DMS153 (cell line): ENCODE measurements around the gene ATG2B.

Source experiments
- DNase-seq: peaks from one replicate; lab custom pipeline; 2025; lab: John Stamatoyannopoulos, UW

ATG2B gene

DNA sequence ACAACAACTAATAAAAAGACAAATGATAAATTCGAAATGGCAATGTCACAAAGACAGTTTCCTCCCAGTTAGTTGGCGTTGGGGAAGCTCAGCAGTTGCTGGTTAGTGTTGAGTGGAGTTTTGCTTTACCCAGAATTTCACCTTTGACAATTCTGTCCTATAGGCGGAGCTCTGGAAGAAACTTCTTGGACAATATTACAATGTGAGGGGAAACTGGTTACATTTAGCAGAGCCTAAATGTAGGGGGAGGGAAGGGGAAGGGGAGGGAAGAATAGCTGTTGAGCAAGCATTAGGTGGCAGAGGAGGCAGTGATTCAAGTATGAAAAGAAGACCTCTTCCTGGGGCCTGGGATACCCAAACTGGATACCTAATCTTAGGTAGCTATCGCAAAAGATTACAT, 55.7 kb downstream of the ATG2B start:
- DNase-seq, result no peak

DNA sequence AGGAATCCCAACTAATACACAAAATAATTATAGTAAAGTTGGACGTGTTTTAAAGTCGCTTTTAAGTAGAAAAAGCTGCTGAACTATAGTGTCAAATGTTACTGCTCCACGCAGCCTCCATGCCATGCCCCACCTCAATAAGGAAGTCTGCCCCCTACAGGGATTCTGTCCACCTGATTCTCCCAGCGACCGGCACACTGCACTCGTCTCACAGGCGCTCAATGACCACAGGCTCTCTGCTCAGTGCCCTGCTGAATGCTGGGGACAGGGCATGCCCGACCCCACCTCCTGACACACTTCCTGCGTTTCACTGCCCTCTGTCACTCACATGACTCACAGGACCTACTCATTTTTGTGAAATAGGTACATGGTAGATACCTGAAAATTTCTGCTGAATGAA, 58.2 kb downstream of the ATG2B start:
- no peak for DNase-seq

DNA sequence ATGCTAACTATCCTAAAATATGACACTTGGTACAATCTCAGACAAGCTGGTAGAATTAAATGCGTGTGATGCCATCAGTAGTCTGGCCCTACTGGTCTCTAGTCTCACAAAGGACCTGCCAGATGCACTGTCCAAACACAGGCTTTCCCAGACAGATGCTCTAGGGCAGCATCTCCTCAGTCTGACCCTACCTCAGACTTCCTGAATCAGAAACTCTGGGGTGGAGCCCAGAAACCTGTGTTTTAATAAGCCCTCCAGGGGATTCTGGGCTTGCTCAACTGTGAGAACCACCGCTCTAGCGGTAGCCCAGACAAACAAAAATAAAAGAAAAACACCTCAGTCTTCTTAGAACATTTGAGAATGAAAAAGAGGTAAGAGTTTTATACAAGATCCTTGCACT, 59.2 kb downstream of the ATG2B start:
- DNase-seq, result no peak

DNA sequence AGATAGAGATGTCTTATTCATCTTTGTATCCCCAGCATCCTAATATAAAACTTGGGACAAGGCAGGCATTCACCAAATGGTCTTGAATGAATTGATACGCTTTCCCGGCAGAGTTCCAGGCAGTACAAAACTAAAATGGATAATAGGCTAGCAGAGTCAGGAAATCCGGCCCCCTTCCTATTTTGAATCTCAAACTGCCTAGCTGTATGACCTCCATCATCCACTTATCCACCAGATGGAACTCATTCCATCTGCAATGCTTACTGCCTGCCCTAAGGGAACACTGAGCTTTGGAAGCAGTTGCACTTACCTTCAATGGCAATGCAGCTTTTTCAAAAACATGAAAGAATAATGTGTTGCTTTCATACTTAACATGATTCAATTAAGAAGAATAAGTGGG, 63.7 kb downstream of the ATG2B start:
- peak; percentile 11 for DNase-seq

DNA sequence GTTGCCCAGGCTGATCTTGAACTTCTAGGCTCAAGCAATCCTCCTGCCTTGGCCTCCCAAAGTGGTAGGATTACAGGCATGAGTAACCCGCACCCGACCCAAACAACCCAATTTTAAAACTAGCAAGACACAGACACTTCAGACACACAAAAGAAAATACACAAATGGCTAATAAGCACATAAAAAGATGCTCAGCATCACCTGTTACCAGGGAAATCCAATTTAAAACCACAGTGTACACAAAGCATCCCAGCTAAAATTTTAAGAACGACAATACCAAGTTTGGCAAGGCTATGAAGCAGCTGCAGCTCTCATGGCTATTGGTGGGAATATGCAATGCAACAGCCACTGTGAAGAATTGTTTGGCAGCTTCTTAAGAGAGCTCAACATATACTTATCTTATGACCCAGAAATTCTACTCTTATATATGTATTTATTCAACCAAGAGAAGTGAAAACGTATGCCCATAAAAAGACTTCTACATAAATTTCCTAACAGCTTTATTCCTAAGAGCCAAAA, 65.1 kb downstream of the ATG2B start:
- no peak for DNase-seq

DNA sequence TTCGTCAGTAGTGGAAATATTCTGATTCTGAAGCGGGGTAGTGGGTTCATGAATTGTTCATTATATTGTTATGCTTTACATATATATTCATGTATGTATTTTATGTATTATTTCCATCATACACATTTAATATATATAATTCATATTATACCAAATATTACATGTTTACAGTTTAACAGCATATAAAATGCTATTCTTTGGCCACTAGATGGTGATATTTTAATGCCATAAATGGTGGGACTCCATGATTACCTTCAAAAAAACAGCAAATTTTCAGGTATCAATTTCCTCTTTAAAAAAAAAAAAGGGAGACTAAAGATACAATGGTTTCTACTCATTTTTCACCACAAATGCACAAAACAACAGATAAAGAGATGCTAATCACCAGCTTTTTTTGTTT, 66.1 kb downstream of the ATG2B start:
- no peak for DNase-seq

DNA sequence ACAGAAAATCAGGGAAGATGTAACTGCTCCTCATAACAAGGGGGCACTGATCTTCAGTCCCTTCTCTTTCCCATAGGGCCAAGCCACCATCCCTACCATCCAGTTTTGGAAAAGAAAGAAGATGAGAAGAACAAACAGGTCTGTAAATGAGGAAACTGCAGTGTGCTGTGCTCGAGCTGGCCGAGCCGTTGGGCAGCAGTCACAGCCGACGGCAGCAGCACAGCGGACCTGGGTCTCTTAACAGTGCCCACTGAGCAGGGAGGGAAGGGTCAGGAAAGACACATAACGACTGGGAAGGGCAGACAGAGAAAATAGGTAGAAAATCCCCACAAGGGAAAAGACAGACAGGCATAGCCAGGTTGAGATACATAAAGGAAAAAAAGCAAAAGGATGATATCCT, 68.9 kb downstream of the ATG2B start:
- DNase-seq, result no peak

DNA sequence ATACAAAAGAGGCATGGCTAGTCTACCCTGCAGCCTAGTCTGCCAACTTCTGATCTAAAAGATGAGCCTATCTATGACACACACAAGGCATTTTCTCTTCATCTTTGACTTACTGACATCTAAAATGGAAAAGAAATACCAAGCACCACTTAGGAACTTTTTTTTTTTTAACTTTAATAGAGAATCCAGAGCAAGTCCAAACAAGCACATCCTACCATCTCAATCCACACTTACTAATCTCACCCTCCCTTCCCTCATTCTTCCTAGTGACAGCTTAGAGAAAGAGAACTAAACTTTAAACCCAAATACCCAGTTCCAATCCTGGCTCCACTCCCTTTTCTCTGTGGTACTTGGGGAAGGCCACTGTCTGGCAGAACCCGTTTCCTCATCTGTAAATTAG, 75.3 kb downstream of the ATG2B start:
- DNase-seq, result no peak

DNA sequence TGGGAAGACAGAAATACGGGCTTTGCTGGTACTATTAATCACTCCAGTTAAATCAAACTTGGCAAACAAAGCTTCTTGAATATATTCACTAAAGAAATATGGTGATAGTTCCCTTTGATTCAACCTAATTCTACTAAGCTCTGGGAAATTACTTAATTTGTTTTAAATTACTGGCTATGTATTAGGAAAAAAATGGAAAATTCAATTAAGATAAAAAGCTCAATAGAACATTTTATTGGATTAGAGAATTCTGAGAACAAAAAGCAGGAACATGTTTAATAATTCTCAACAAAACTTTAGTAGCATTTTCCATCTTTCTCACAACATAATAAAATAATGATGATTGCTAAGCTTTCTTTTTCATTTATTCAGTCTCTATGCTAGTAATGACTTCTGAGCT, 76.9 kb downstream of the ATG2B start:
- DNase-seq, result no peak

DNA sequence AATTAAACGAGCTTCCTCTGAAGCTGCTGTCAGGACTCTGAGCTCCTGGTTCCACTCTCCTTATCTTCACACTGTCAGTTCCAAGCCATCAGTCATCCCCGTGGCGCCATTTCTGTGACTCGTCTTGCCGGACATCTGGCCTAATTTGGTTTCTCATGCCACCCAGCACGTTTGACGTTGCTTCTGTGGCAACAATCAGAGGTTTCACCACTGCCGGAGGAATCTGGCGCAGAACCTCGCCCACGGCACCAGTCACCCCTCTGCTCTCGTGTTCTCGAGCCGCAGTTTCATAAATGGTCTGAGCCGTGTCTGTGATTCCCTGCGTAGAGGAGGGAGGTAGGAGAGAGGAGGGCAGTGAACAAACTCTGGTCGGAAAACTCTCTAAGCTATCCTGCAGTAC, 77.5 kb downstream of the ATG2B start:
- DNase-seq, result no peak

GRCh38 chr14:96284430-96284829, 78.7 kb downstream of the ATG2B start:
- DNase-seq, result no peak

DNA sequence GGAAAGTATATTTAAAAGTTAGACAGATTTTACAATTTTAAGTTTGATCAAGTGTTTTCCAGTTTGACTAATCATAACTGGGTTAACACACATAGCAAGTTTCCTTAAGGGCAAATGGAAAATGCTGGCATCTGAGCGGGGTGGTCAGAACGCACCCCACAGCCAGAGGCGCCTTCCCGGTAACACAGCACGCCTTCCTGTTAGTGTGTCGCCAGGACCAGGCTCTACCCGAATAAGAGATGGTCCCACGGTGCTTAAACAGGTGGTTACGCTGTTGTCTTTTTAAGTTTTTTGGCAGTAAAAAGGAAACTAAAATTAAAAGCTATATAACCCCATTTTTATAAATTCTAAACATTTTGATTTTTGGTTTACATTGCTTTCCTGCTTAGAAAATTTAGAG, 79.1 kb downstream of the ATG2B start:
- DNase-seq, result no peak

DNA sequence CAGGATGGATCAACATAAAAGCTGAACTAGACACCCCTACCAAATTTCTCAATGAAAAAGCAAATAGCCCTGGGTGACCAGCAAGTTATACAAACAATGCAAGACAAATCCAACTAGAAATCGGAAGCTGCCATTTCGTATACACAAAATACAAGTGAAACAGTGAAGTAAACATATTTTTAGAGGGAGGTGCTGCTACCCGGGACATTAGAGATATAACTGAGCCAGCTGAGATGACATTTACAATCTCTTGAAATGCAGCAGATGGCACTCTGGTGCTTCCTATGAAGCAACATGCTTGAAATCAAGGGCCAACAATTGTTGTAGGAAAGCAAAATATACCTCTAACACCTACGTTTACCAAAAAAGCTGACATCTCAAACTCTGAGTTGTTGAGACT, 81.7 kb downstream of the ATG2B start:
- DNase-seq, result no peak

- no peak for DNase-seq
Observed at GRCh38 chr14:96280104-96280503, 83.0 kb downstream of the ATG2B start.

GRCh38 chr14:96279564-96279963, 83.6 kb downstream of the ATG2B start:
- DNase-seq, result no peak

GRCh38 chr14:96277890-96278289, 85.3 kb downstream of the ATG2B start:
- no peak for DNase-seq

DNA sequence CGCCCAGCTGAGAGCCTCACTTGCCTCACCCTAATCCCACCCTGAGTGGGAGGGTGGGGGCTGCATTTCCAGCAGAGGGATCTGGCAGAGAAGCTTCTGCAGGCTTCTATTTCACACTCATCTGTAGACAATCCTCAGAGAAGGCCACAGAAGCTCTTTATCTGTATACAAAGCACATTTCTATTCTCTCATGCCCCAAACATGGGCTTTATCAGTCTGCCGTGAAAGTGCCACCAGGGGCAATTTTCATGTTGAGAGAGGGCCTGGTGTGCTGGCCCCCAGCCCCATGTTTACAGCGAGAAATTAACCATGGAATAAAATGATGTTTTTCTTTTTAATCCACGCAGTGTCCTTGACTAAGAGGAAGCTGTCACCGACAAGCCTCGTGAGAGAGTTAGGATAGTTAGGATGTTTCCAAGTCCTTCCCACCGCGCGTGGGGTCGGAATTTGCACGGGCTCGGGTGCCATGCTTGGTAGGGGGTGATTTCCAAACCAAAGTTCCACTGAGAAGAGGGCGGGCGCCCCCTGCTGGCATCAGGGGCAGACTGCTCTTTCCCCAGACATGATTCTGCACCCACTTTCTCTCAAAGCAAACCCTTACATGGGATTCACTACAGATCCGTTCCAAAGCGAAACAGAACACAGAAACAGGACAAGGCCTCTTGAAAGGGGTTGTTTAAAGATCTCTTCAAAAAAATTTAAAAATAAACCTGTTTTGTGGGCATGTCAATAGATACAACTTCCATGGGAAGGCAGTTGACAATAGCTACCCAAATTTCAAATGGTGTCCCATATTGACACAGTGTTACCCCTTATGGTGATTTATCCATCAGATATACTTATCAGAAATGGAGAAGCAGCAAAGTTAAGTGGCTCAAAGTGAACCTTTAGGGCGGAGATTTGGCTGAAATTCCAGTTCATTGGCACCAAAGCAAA, 87.7 kb downstream of the ATG2B start:
- DNase-seq, result peak; percentile 18

DNA sequence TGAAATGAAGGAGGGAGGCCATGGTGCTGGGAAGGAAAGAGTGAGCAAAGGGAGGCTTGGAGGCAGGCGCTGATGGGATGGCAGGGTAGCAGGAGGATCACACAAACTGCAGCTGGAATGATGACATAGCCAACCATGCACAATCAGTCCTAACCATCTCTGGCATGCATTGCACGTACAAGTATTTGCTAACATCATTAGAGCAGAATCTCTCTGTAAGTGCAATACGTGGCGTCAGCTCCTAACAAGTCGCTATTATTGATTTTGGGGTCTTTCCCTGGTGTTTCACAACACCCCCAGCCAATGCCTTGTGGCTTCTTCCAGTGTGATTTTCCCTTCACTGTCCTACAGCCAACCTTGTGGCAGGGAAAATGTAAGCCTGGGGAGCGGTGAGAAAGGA, 88.6 kb downstream of the ATG2B start:
- DNase-seq, result no peak

GRCh38 chr14:96274122-96274521, 89.0 kb downstream of the ATG2B start:
- DNase-seq, result no peak

DNA sequence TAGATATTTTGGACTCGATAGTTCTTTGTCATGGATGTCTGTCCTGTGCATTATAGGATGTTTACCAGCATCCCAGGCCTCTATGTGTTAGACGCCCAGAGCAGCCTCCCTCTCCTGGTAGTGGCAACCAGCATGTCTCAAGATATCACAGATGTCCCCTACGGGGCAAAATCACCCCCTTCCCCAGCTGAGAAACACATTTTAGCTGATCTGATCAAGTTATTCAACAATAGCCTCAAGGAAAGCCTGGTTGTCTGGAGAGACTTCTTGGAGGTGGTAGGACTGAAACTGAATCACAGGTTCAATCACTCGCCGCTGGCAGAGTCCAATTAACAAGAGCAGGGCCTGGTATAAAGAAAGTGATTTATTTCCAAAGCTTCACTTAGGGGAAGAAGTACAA, 89.5 kb downstream of the ATG2B start:
- no peak for DNase-seq

GRCh38 chr14:96272777-96273473, 90.2 kb downstream of the ATG2B start:
- no peak for DNase-seq

DNA sequence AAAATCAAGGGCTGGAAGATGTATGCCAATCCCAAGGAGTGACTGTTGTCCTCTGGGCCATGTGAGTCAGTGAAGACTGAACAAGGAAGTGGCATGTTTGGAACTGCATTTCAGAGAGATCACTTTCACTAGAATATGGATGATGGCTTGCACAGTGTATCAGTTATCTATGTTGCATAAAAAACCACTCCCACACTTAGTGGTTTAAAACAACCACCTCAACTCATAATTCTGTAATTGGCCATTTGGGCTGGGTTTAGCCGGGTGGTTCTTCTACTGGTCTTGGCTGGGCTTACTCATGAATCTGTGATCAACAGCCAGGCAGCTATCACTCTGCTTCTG, 91.7 kb downstream of the ATG2B start:
- DNase-seq, result no peak
